Loucy (cell line): Measurements from ENCODE around the gene COL11A1.

Experiments used
- H2AFZ ChIP-seq: fragments of 200-600 bp; sonication (generic); 2 replicates; pipeline ENCODE4 v1.6.0; 2016; ENCODE audit warnings: antibody characterized with exemption, mild to moderate bottlenecking, low read length, moderate library complexity
- H3F3A ChIP-seq: fragments of 200-600 bp; 2 replicates; pipeline ENCODE4 v1.6.0; 2016; ENCODE audit warnings: antibody characterized with exemption, low read depth, mild to moderate bottlenecking
- H3K27me3 ChIP-seq: fragments of 200-600 bp; sonication (generic); 2 replicates; pipeline ENCODE4 v1.6.1; 2014; ENCODE audit warnings: low read length, mild to moderate bottlenecking; ENCODE audit not compliant: insufficient read depth, poor library complexity, severe bottlenecking
- H3K36me3 ChIP-seq: fragments of 200-600 bp; sonication (generic); 2 replicates; pipeline ENCODE4 v1.6.1; 2016; ENCODE audit warnings: low read length; ENCODE audit not compliant: insufficient read depth
- H3K4me1 ChIP-seq: fragments of 200-600 bp; sonication (generic); 2 replicates; pipeline ENCODE4 v1.5.1; 2014; ENCODE audit warnings: low read length, mild to moderate bottlenecking; ENCODE audit not compliant: insufficient read depth, poor library complexity, severe bottlenecking
- H3K4me2 ChIP-seq: fragments of 200-600 bp; sonication (generic); 2 replicates; pipeline ENCODE4 v1.6.0; 2014; ENCODE audit warnings: antibody characterized with exemption, low read length, low read depth, mild to moderate bottlenecking; ENCODE audit not compliant: poor library complexity, severe bottlenecking
- H3K4me3 ChIP-seq: fragments of 200-600 bp; sonication (generic); 2 replicates; pipeline ENCODE4 v1.5.1; 2014; ENCODE audit warnings: low read length, mild to moderate bottlenecking, mixed read lengths; ENCODE audit not compliant: poor library complexity, severe bottlenecking
- H3K79me2 ChIP-seq: fragments of 200-600 bp; sonication (generic); 2 replicates; pipeline ENCODE4 v1.6.1; 2014; ENCODE audit warnings: low read length; ENCODE audit not compliant: insufficient read depth
- H3K9ac ChIP-seq: fragments of 200-600 bp; sonication (generic); 2 replicates; pipeline ENCODE4 v1.6.0; 2014; ENCODE audit warnings: mild to moderate bottlenecking, low read depth, low read length, moderate library complexity; ENCODE audit not compliant: poor library complexity, severe bottlenecking
- H3K9me2 ChIP-seq: fragments of 200-600 bp; sonication (generic); replicated peaks from 2 replicates; pipeline ENCODE4 v1.6.1; 2016; ENCODE audit warnings: low read depth, low read length, mixed read lengths
- H3K9me3 ChIP-seq: fragments of 200-600 bp; sonication (generic); 2 replicates; pipeline ENCODE4 v1.6.1; 2014; ENCODE audit warnings: mild to moderate bottlenecking, antibody characterized with exemption, low read length, low read depth; ENCODE audit not compliant: insufficient read depth
- H4K20me1 ChIP-seq: fragments of 200-600 bp; sonication (generic); 2 replicates; pipeline ENCODE4 v1.6.0; 2014; ENCODE audit warnings: antibody characterized with exemption, low read length, mild to moderate bottlenecking; ENCODE audit not compliant: insufficient read depth, poor library complexity, severe bottlenecking
- EZH2phosphoT487 ChIP-seq: fragments of 200-600 bp; IDR thresholded peaks from 2 replicates; pipeline ENCODE4 v1.6.1; 2018; ENCODE audit warnings: antibody characterized with exemption, mild to moderate bottlenecking, moderate library complexity, borderline replicate concordance
- TF ChIP-seq, protein P1 (sequence below): fragments of 200-600 bp; sonication (generic); conservative IDR thresholded peaks from 2 replicates; pipeline ENCODE4 v1.5.1; 2014; ENCODE audit warnings: mild to moderate bottlenecking, antibody characterized with exemption, low read length

Gene COL11A1

DNA sequence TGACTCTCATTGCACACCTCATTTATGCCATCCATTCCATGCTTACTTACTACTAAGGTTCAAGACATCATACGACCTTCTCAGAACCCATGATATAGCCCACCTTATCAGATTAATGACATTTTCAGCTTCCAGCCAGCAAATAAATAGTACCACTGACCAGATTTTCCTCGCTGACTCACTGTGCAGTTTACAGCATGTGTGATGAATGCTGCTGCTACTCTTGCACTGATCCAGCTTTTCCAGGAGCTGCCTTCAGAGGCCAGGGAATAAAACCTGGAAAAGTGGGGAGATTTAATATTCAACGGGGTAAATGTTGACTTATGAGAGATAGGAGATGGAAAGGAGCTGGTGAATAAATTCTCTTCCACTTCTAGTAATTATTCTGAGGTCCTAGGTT is 247.1 kb downstream of the COL11A1 start:
- no peak overlapping the region for H2AFZ ChIP-seq
- no peaks in the 10 kb centered on the region for H3K27me3 ChIP-seq
- no peaks in the 10 kb centered on the region for H3K9me3 ChIP-seq
- no peak overlapping the region for H3K4me2 ChIP-seq
- H3K9me2 ChIP-seq: no peaks in the 10 kb centered on the region
- no peaks in the 10 kb centered on the region for H4K20me1 ChIP-seq
- no peaks in the 10 kb centered on the region for H3F3A ChIP-seq
- no peak overlapping the region for H3K4me3 ChIP-seq
- H3K36me3 ChIP-seq: no peaks in the 10 kb centered on the region
- no peaks in the 10 kb centered on the region for H3K79me2 ChIP-seq
- H3K9ac ChIP-seq: no peak overlapping the region
- no peak for TF ChIP-seq EZH2phosphoT487
- TF ChIP-seq, protein P1, sequence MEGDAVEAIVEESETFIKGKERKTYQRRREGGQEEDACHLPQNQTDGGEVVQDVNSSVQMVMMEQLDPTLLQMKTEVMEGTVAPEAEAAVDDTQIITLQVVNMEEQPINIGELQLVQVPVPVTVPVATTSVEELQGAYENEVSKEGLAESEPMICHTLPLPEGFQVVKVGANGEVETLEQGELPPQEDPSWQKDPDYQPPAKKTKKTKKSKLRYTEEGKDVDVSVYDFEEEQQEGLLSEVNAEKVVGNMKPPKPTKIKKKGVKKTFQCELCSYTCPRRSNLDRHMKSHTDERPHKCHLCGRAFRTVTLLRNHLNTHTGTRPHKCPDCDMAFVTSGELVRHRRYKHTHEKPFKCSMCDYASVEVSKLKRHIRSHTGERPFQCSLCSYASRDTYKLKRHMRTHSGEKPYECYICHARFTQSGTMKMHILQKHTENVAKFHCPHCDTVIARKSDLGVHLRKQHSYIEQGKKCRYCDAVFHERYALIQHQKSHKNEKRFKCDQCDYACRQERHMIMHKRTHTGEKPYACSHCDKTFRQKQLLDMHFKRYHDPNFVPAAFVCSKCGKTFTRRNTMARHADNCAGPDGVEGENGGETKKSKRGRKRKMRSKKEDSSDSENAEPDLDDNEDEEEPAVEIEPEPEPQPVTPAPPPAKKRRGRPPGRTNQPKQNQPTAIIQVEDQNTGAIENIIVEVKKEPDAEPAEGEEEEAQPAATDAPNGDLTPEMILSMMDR: no peak
- no peaks in the 10 kb centered on the region for H3K4me1 ChIP-seq

DNA sequence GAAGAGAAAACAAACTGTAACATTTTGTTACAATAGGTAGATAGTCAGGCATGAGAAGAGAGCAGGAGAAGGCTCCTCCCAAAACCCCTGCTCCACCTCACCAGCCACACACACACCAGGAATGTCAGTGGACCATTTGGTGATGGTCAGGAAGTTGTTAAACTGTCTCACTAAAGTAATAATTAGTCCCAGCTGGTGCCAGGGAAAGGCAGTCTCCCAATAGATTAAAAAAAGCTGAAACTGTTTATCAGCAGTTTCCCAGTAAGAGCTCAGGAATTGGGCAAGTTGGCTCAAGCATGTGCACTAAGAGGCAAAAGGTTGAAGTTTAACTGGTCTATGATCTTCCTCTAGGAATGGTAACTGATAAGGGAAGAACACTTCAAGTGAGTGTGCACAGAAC is 249.6 kb downstream of the COL11A1 start:
- Histone ChIP-seq H3K9ac (no peak overlapping the region), H3K9me2 (no peaks in the 10 kb centered on the region), H3K27me3 (no peaks in the 10 kb centered on the region), H3K9me3 (no peaks in the 10 kb centered on the region), H3K4me2 (no peak overlapping the region), H4K20me1 (no peaks in the 10 kb centered on the region), H2AFZ (no peak overlapping the region), H3K4me1 (no peaks in the 10 kb centered on the region), H3F3A (no peaks in the 10 kb centered on the region), H3K79me2 (no peaks in the 10 kb centered on the region), H3K36me3 (no peaks in the 10 kb centered on the region), H3K4me3 (no peak overlapping the region)
- TF ChIP-seq EZH2phosphoT487: no peak
- TF ChIP-seq, protein P1: no peak

DNA sequence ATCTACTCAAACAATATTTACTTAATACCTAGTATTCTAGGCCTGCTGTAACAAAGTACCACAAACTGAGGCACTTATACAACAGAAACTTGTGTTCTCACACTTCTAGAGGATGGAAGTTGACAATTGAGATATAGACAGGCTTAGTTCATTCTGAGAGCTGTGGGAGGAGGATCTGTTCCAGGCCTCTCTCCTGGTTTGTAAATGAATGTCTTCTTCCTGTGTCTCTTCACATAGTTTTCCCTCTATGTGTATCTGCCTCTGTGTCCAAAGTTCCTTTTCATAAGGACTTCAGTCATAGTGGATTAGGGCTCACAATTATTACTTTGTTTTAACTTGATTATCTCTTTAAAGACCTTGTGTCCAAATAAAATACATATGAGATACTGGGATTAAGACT is 251.1 kb downstream of the COL11A1 start:
- no peaks in the 10 kb centered on the region for H3K9me2 ChIP-seq
- H3K4me3 ChIP-seq: no peak overlapping the region
- H3K36me3 ChIP-seq: no peaks in the 10 kb centered on the region
- no peak for TF ChIP-seq EZH2phosphoT487
- TF ChIP-seq, protein P1: no peak
- no peaks in the 10 kb centered on the region for H3K27me3 ChIP-seq
- no peaks in the 10 kb centered on the region for H3K79me2 ChIP-seq
- H3K9me3 ChIP-seq: no peaks in the 10 kb centered on the region
- no peaks in the 10 kb centered on the region for H3F3A ChIP-seq
- no peak overlapping the region for H3K9ac ChIP-seq
- H2AFZ ChIP-seq: no peak overlapping the region
- no peaks in the 10 kb centered on the region for H4K20me1 ChIP-seq
- H3K4me2 ChIP-seq: no peak overlapping the region
- no peaks in the 10 kb centered on the region for H3K4me1 ChIP-seq
